Loucy (cell line): ENCODE measurements around the gene CAMSAP1.

ENCODE experiments used
- H2AFZ ChIP-seq: fragments of 200-600 bp; sonication (generic); 2 replicates; pipeline ENCODE4 v1.6.0; 2016; ENCODE audit warnings: antibody characterized with exemption, mild to moderate bottlenecking, low read length, moderate library complexity
- H3F3A ChIP-seq: fragments of 200-600 bp; 2 replicates; pipeline ENCODE4 v1.6.0; 2016; ENCODE audit warnings: antibody characterized with exemption, low read depth, mild to moderate bottlenecking
- H3K27me3 ChIP-seq: fragments of 200-600 bp; sonication (generic); 2 replicates; pipeline ENCODE4 v1.6.1; 2014; ENCODE audit warnings: low read length, mild to moderate bottlenecking; ENCODE audit not compliant: insufficient read depth, poor library complexity, severe bottlenecking
- H3K36me3 ChIP-seq: fragments of 200-600 bp; sonication (generic); 2 replicates; pipeline ENCODE4 v1.6.1; 2016; ENCODE audit warnings: low read length; ENCODE audit not compliant: insufficient read depth
- H3K4me1 ChIP-seq: fragments of 200-600 bp; sonication (generic); 2 replicates; pipeline ENCODE4 v1.5.1; 2014; ENCODE audit warnings: low read length, mild to moderate bottlenecking; ENCODE audit not compliant: insufficient read depth, poor library complexity, severe bottlenecking
- H3K4me2 ChIP-seq: fragments of 200-600 bp; sonication (generic); 2 replicates; pipeline ENCODE4 v1.6.0; 2014; ENCODE audit warnings: antibody characterized with exemption, low read length, low read depth, mild to moderate bottlenecking; ENCODE audit not compliant: poor library complexity, severe bottlenecking
- H3K4me3 ChIP-seq: fragments of 200-600 bp; sonication (generic); 2 replicates; pipeline ENCODE4 v1.5.1; 2014; ENCODE audit warnings: low read length, mild to moderate bottlenecking, mixed read lengths; ENCODE audit not compliant: poor library complexity, severe bottlenecking
- H3K79me2 ChIP-seq: fragments of 200-600 bp; sonication (generic); 2 replicates; pipeline ENCODE4 v1.6.1; 2014; ENCODE audit warnings: low read length; ENCODE audit not compliant: insufficient read depth
- H3K9ac ChIP-seq: fragments of 200-600 bp; sonication (generic); 2 replicates; pipeline ENCODE4 v1.6.0; 2014; ENCODE audit warnings: mild to moderate bottlenecking, low read depth, low read length, moderate library complexity; ENCODE audit not compliant: poor library complexity, severe bottlenecking
- H3K9me2 ChIP-seq: fragments of 200-600 bp; sonication (generic); replicated peaks from 2 replicates; pipeline ENCODE4 v1.6.1; 2016; ENCODE audit warnings: low read depth, low read length, mixed read lengths
- H3K9me3 ChIP-seq: fragments of 200-600 bp; sonication (generic); 2 replicates; pipeline ENCODE4 v1.6.1; 2014; ENCODE audit warnings: mild to moderate bottlenecking, antibody characterized with exemption, low read length, low read depth; ENCODE audit not compliant: insufficient read depth
- H4K20me1 ChIP-seq: fragments of 200-600 bp; sonication (generic); 2 replicates; pipeline ENCODE4 v1.6.0; 2014; ENCODE audit warnings: antibody characterized with exemption, low read length, mild to moderate bottlenecking; ENCODE audit not compliant: insufficient read depth, poor library complexity, severe bottlenecking
- EZH2phosphoT487 ChIP-seq: fragments of 200-600 bp; IDR thresholded peaks from 2 replicates; pipeline ENCODE4 v1.6.1; 2018; ENCODE audit warnings: antibody characterized with exemption, mild to moderate bottlenecking, moderate library complexity, borderline replicate concordance
- TF ChIP-seq, protein P1 (sequence below): fragments of 200-600 bp; sonication (generic); conservative IDR thresholded peaks from 2 replicates; pipeline ENCODE4 v1.5.1; 2014; ENCODE audit warnings: mild to moderate bottlenecking, antibody characterized with exemption, low read length

CAMSAP1 gene

DNA sequence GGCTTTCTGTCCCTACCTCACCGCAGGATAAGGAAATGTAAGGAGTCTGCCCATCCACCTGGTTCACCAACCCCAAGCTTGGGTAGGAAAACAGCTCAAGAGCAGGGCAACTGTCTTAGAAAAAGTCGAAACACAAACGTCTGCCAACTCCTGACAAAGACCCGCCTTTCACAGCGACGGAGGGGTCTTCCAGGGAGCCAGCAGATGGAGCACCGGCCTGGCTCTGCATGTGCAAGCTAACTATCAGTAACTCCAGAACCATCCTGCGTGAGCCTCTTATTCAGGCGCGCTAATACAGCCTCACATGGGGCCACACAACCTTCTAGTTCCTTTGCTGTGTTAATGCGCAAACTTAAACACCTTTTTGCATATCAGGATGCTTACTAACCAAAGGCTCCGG lies 26.9 kb downstream of the CAMSAP1 start:
- TF ChIP-seq EZH2phosphoT487, result no peak
- TF ChIP-seq, protein P1, sequence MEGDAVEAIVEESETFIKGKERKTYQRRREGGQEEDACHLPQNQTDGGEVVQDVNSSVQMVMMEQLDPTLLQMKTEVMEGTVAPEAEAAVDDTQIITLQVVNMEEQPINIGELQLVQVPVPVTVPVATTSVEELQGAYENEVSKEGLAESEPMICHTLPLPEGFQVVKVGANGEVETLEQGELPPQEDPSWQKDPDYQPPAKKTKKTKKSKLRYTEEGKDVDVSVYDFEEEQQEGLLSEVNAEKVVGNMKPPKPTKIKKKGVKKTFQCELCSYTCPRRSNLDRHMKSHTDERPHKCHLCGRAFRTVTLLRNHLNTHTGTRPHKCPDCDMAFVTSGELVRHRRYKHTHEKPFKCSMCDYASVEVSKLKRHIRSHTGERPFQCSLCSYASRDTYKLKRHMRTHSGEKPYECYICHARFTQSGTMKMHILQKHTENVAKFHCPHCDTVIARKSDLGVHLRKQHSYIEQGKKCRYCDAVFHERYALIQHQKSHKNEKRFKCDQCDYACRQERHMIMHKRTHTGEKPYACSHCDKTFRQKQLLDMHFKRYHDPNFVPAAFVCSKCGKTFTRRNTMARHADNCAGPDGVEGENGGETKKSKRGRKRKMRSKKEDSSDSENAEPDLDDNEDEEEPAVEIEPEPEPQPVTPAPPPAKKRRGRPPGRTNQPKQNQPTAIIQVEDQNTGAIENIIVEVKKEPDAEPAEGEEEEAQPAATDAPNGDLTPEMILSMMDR, result no peak
- Histone ChIP-seq H3K4me3 (no peak overlapping the region), H3F3A (no peaks in the 10 kb centered on the region), H4K20me1 (peaks cover 51% of the 10 kb centered on the region), H3K9ac (no peak overlapping the region), H2AFZ (no peak overlapping the region), H3K4me1 (peaks cover 5% of the 10 kb centered on the region), H3K27me3 (no peaks in the 10 kb centered on the region), H3K9me3 (no peaks in the 10 kb centered on the region), H3K4me2 (no peak overlapping the region), H3K9me2 (no peaks in the 10 kb centered on the region), H3K79me2 (peaks cover 91% of the 10 kb centered on the region), H3K36me3 (peaks cover 20% of the 10 kb centered on the region; the same call in 1 of the 2 replicates)

DNA sequence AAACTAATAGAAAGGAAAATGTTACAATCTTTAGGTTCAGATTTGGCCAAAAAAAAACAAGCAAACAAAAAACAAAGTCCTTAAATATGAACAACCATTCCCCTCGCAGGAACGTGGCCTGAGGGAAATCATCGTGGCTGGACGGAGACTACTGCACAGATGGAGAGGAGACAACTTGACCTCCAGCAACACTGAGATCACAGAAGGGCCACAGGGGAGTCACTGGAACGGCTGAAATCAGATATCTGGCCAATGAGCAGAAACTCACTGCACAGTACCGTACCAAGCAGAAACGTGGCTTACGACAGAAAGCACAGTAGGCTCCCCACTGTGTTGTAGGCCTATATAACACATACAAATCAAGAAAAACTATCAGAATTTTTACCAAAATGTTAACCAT lies 27.7 kb downstream of the CAMSAP1 start:
- H3K9me3 ChIP-seq, result no peaks in the 10 kb centered on the region
- H3K27me3 ChIP-seq, result no peaks in the 10 kb centered on the region
- H3K9me2 ChIP-seq, result no peaks in the 10 kb centered on the region
- no peak overlapping the region for H2AFZ ChIP-seq
- H4K20me1 ChIP-seq, result peaks cover 44% of the 10 kb centered on the region
- H3K79me2 ChIP-seq, result peaks cover 90% of the 10 kb centered on the region
- no peaks in the 10 kb centered on the region for H3F3A ChIP-seq
- H3K36me3 ChIP-seq, result peaks cover 20% of the 10 kb centered on the region; the same call in 1 of the 2 replicates
- no peak overlapping the region for H3K9ac ChIP-seq
- TF ChIP-seq EZH2phosphoT487, result no peak
- TF ChIP-seq, protein P1, result no peak
- H3K4me1 ChIP-seq, result no peaks in the 10 kb centered on the region
- H3K4me2 ChIP-seq, result no peak overlapping the region
- H3K4me3 ChIP-seq, result no peak overlapping the region

DNA sequence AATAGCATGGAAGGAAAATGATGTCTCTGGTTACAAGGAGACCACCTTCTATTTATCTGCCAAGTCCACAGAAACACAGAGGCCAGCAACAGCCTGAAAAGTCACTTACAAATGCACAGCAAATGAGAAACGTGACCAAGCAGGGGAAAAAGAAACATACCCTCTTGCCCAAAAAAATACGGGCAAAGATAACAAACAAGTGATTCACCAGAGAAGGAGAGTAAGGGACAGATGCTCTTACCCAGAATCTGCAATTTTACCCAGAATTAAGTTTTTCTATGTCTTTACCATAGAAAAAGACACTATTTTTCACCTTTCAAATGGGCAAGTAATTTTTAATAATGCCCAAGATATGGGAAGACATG lies 28.1 kb downstream of the CAMSAP1 start:
- no peak overlapping the region for H3K4me2 ChIP-seq
- H4K20me1 ChIP-seq, result peaks cover 44% of the 10 kb centered on the region
- H3K9ac ChIP-seq, result no peak overlapping the region
- no peak overlapping the region for H3K4me3 ChIP-seq
- H3K9me2 ChIP-seq, result no peaks in the 10 kb centered on the region
- TF ChIP-seq, protein P1, result no peak
- no peak for TF ChIP-seq EZH2phosphoT487
- H2AFZ ChIP-seq, result no peak overlapping the region
- no peaks in the 10 kb centered on the region for H3K27me3 ChIP-seq
- peaks cover 20% of the 10 kb centered on the region; the same call in 1 of the 2 replicates for H3K36me3 ChIP-seq
- H3F3A ChIP-seq, result no peaks in the 10 kb centered on the region
- no peaks in the 10 kb centered on the region for H3K4me1 ChIP-seq
- peaks cover 89% of the 10 kb centered on the region for H3K79me2 ChIP-seq
- no peaks in the 10 kb centered on the region for H3K9me3 ChIP-seq
